Vagina (tissue), 2 donors: ENCODE data around the gene LIN37. TPM values are rescaled to one million over a fixed set of nuclear protein-coding genes. Genes with fewer than 3 reads are reported as not detected.
A peak's percentile ranks its signal among the peaks of the same experiment; 100 is the strongest.
"Not testable (repeated sequence)": the region's sequence is repeated elsewhere in the genome, so short reads cannot be mapped to it uniquely, and the experiment has no call there.

Experiments
- DNase-seq, 2 donors: peaks; one replicate each; pipeline ENCODE4 v3.0.0-alpha.2; 2017; ENCODE audit errors: extremely low spot score in 2 of 2
- H3K27ac ChIP-seq: fragments of 200-600 bp; sonication (generic); one replicate; pipeline ENCODE4 v1.5.1; 2019
- H3K27me3 ChIP-seq: fragments of 200-600 bp; sonication (generic); one replicate; pipeline ENCODE4 v1.5.1; 2019
- H3K36me3 ChIP-seq, 2 donors: fragments of 200-600 bp; sonication (generic); one replicate each; pipeline ENCODE4 v1.5.1; 2017 to 2019
- H3K4me1 ChIP-seq: fragments of 200-600 bp; sonication (generic); one replicate; pipeline ENCODE4 v1.5.1; 2019
- H3K4me3 ChIP-seq, 2 donors: fragments of 200-600 bp; sonication (generic); 1 replicate in 1 of 2; 2 replicates in 1 of 2; pipeline ENCODE4 v1.5.1; 2016 to 2019
- H3K9me3 ChIP-seq: fragments of 200-600 bp; sonication (generic); one replicate; pipeline ENCODE4 v1.5.1; 2019
- CTCF ChIP-seq, 3 experiments: fragments of 450-650 bp in 2 of 3; fragments of 200-600 bp in 1 of 3; sonication (generic) in 1 of 3; IDR thresholded peaks; one replicate each; pipeline ENCODE4 v1.5.1; 2017 to 2019; ENCODE audit warnings: antibody characterized with exemption in 3 of 3, mild to moderate bottlenecking in 2 of 3, moderate library complexity in 2 of 3
- POLR2A ChIP-seq, 2 donors: fragments of 450-650 bp; IDR thresholded peaks; one replicate each; pipeline ENCODE4 v1.6.1; 2017; ENCODE audit warnings: antibody characterized with exemption in 2 of 2, mild to moderate bottlenecking in 2 of 2, moderate library complexity in 2 of 2
- POLR2AphosphoS5 ChIP-seq, 2 donors: sonication (generic); formaldehyde crosslinking; IDR thresholded peaks; one replicate each; pipeline ENCODE4 v1.9.0; 2017; ENCODE audit warnings: antibody characterized with exemption in 2 of 2, mild to moderate bottlenecking in 2 of 2, low read depth in 1 of 2; ENCODE audit not compliant: insufficient read depth in 1 of 2
- intact Hi-C: fragments of 100-400 bp; cut with DNase I; formaldehyde crosslinking; loops from one replicate; pipeline ENCODE4 v1.15.1; 2023
- total RNA-seq: library from RNA; depleted of rRNA; stranded (reverse); fragments of >200 nt; gene quantifications from one replicate; pipeline ENCODE4 v1.2.3, GENCODE V29; 2016

The LIN37 gene
- total RNA-seq, 1 donor from 2014 or later = 11.3 TPM

DNA sequence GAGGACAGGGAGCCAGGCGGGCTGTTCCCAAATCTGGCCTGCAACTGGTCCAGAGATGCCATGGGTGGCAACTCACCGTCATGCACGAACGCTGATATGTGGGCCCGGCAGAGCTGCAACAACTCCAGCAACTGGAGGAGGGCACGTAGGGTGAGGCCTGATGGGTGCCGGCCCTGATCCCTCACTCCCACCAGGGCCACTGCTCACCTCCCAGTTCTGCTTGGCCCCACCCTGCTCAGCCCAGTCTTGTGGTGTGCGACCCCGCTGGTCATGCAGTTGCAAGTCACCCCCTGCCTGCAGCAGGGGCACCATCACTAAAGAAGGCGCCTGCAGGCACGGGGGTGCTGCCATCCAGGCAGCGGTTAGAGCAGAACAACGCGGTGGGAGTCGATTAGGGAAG, 43.9 kb downstream of the LIN37 start:
- Histone ChIP-seq H3K27ac (no peak overlapping the region), H3K9me3 (no peaks in the 10 kb centered on the region), H3K27me3 (no peaks in the 10 kb centered on the region), H3K4me3 (no peak overlapping the region), H3K4me1 (peaks cover 1% of the 10 kb centered on the region), H3K36me3 (no peaks in the 10 kb centered on the region)
- TF ChIP-seq CTCF (IDR thresholded peaks at IDR 0.05) (no peak), POLR2AphosphoS5 (IDR thresholded peaks at IDR 0.05; ENCODE audit: insufficient read depth in 1 of 2, low read depth in 1 of 2) (no peak), POLR2A (IDR thresholded peaks at IDR 0.05) (no peak)
- intact Hi-C loops = no loop called here
- DNase-seq = no peak

DNA sequence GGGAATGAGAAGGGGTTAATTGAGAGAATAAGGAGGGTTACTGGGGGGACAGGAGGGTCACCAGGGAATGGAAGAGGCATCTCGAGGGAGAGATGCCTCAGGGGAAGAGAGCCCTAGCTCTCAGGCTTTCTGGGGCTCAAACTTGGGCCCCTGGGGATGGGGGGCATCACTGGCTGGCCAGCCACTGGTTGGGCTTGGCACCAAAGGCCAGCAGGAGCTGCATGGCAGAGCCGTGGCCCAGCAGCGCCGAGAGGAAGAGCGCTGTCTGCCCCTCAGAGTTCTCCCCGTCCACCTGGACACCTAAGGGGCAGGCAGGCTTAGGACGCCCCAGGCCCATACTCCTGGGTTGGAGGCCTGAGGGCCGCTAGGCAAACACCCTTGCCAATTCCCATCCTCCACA, 44.5 kb downstream of the LIN37 start:
- no peak overlapping the region for H3K27ac ChIP-seq
- H3K36me3 ChIP-seq = no peaks in the 10 kb centered on the region
- no peak overlapping the region for H3K4me3 ChIP-seq
- H3K4me1 ChIP-seq = peaks cover 7% of the 10 kb centered on the region
- intact Hi-C loops = no loop called here
- no peaks in the 10 kb centered on the region for H3K27me3 ChIP-seq
- TF ChIP-seq CTCF (IDR thresholded peaks at IDR 0.05) = no peak
- no peak for TF ChIP-seq POLR2AphosphoS5 (IDR thresholded peaks at IDR 0.05; ENCODE audit: insufficient read depth in 1 of 2, low read depth in 1 of 2)
- TF ChIP-seq POLR2A (IDR thresholded peaks at IDR 0.05) = no peak
- no peaks in the 10 kb centered on the region for H3K9me3 ChIP-seq
- DNase-seq = no peak

DNA sequence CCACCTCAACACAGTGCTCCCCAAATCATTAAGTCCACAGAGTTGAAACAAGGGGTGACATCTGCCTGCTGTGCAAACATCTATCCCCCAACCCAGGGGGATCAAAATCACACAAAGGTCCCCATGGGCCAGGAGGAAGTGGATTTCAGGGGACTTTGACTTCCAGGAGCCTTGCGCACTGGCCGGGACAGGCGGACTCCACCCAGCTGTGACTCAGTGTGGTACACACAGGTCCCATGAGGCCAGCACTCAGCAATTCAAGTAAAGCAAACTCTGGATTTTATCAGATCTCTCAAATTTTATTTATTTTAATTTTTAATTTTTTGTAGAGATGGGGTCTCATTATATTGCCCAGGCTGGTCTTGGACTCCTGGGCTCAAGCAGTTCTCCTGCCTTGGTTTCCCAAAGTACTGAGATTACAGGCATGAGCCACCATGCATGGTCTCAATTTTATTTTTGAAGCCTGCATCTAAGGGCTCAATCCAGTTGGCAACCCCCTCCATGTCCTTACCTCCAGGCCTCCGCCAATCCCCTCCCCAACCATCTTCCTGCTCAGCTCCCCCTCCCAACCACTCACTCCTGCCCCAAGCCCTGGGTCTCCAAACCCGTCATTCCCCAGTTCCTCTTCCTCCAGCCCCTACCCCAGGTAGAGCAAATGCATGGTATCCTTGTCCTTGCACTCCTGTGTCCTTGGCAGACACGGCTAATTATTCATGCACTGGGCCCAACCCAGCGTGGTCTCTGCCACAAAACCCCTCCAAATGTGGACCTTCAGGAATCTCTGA, 45.2 kb downstream of the LIN37 start:
- no peak for DNase-seq
- intact Hi-C loops = no loop called here
- H3K27me3 ChIP-seq = no peaks in the 10 kb centered on the region
- H3K36me3 ChIP-seq = no peaks in the 10 kb centered on the region
- no peaks in the 10 kb centered on the region for H3K9me3 ChIP-seq
- H3K4me1 ChIP-seq = peaks cover 8% of the 10 kb centered on the region
- no peak overlapping the region for H3K27ac ChIP-seq
- TF ChIP-seq CTCF (IDR thresholded peaks at IDR 0.05) (no peak), POLR2A (IDR thresholded peaks at IDR 0.05) (no peak), POLR2AphosphoS5 (IDR thresholded peaks at IDR 0.05; ENCODE audit: insufficient read depth in 1 of 2, low read depth in 1 of 2) (no peak)
- H3K4me3 ChIP-seq = no peak overlapping the region

- not testable (repeated sequence) for H3K27me3 ChIP-seq, H3K27ac ChIP-seq
Measured at GRCh38 chr19:35795564-35795963, 47.2 kb downstream of the LIN37 start.

GRCh38 chr19:35796645-35797542, 48.5 kb downstream of the LIN37 start:
- Histone ChIP-seq H3K4me1 (peaks cover 8% of the 10 kb centered on the region), H3K27me3 (no peaks in the 10 kb centered on the region), H3K4me3 (peak overlapping the region in 1 of 2 donors; percentile 18), H3K36me3 (no peaks in the 10 kb centered on the region), H3K9me3 (no peaks in the 10 kb centered on the region), H3K27ac (no peak overlapping the region)
- TF ChIP-seq CTCF (IDR thresholded peaks at IDR 0.05) = no peak
- no peak for TF ChIP-seq POLR2AphosphoS5 (IDR thresholded peaks at IDR 0.05; ENCODE audit: insufficient read depth in 1 of 2, low read depth in 1 of 2)
- no peak for TF ChIP-seq POLR2A (IDR thresholded peaks at IDR 0.05)
- intact Hi-C loops = no loop called here
- DNase-seq = no peak

More at GRCh38 chr19:35795564-35795963, 47.2 kb downstream of the LIN37 start:
- H3K4me3 ChIP-seq, H3K9me3 ChIP-seq, DNase-seq, H3K36me3 ChIP-seq, H3K4me1 ChIP-seq, intact Hi-C loops: not testable (repeated sequence)
